ENCODE results near the gene RYR2.

The RYR2 gene

GRCh38 chr1:237779356-237779755 lies 737.4 kb downstream of the RYR2 start:
- DNase-seq (ENCODE audit: low read depth), result peak; percentile 29
- H3K4me3 ChIP-seq (ENCODE audit: low read length), result no peak overlapping the region
- TF ChIP-seq, protein P1, sequence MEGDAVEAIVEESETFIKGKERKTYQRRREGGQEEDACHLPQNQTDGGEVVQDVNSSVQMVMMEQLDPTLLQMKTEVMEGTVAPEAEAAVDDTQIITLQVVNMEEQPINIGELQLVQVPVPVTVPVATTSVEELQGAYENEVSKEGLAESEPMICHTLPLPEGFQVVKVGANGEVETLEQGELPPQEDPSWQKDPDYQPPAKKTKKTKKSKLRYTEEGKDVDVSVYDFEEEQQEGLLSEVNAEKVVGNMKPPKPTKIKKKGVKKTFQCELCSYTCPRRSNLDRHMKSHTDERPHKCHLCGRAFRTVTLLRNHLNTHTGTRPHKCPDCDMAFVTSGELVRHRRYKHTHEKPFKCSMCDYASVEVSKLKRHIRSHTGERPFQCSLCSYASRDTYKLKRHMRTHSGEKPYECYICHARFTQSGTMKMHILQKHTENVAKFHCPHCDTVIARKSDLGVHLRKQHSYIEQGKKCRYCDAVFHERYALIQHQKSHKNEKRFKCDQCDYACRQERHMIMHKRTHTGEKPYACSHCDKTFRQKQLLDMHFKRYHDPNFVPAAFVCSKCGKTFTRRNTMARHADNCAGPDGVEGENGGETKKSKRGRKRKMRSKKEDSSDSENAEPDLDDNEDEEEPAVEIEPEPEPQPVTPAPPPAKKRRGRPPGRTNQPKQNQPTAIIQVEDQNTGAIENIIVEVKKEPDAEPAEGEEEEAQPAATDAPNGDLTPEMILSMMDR (IDR thresholded peaks at IDR 0.05; ENCODE audit: insufficient read depth, low read depth, low read length, missing control alignments), result no peak

- TF ChIP-seq, protein P1 (IDR thresholded peaks at IDR 0.05; ENCODE audit: insufficient read depth, low read depth, low read length, missing control alignments), result no peak
- no peak overlapping the region for H3K4me3 ChIP-seq (ENCODE audit: low read length)
- no peak for DNase-seq (ENCODE audit: low read depth)
Observed at GRCh38 chr1:237786066-237786719, 744.2 kb downstream of the RYR2 start.

- no peak overlapping the region for H3K4me3 ChIP-seq (ENCODE audit: low read length)
- no peak for DNase-seq (ENCODE audit: low read depth)
- TF ChIP-seq, protein P1 (IDR thresholded peaks at IDR 0.05; ENCODE audit: insufficient read depth, low read depth, low read length, missing control alignments), result no peak
Observed at GRCh38 chr1:237788069-237788468, 746.1 kb downstream of the RYR2 start.

- no peak for DNase-seq (ENCODE audit: low read depth)
- TF ChIP-seq, protein P1 (IDR thresholded peaks at IDR 0.05; ENCODE audit: insufficient read depth, low read depth, low read length, missing control alignments), result no peak
- no peak overlapping the region for H3K4me3 ChIP-seq (ENCODE audit: low read length)
Observed at GRCh38 chr1:237789619-237790018, 747.6 kb downstream of the RYR2 start.

- TF ChIP-seq, protein P1 (IDR thresholded peaks at IDR 0.05; ENCODE audit: insufficient read depth, low read depth, low read length, missing control alignments), result no peak
- H3K4me3 ChIP-seq (ENCODE audit: low read length), result no peak overlapping the region
- no peak for DNase-seq (ENCODE audit: low read depth)
Observed at GRCh38 chr1:237791592-237791991, 749.6 kb downstream of the RYR2 start.

- no peak overlapping the region for H3K4me3 ChIP-seq (ENCODE audit: low read length)
- DNase-seq (ENCODE audit: low read depth), result no peak
- TF ChIP-seq, protein P1 (IDR thresholded peaks at IDR 0.05; ENCODE audit: insufficient read depth, low read depth, low read length, missing control alignments), result no peak
Observed at GRCh38 chr1:237792149-237792548, 750.2 kb downstream of the RYR2 start.

DNA sequence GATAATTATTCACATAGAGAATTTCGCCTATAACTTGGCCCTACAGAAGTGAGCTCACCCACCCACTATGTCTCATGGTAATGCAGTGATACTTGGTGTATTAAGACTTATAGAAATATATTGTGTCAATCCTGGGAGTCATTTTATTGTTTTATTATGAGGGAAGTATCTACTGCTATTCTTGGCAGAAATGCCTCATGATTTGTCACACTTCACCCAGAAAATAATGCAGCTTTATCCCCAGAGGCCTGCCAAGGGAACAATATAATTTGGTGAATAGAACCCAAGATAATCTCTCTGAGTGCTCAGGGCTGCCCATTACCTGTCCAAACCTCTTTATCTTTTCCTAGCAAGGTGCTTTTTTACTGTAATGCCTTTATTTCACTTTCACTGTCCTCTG lies 750.7 kb downstream of the RYR2 start:
- DNase-seq (ENCODE audit: low read depth), result no peak
- TF ChIP-seq, protein P1 (IDR thresholded peaks at IDR 0.05; ENCODE audit: insufficient read depth, low read depth, low read length, missing control alignments), result no peak
- no peak overlapping the region for H3K4me3 ChIP-seq (ENCODE audit: low read length)

Measured in epithelial cell of esophagus (primary cell).